Measurements from ENCODE around the gene IL31. TPM values are rescaled to one million over a fixed set of nuclear protein-coding genes. Genes with fewer than 3 reads are reported as not detected.

The IL31 gene
- total RNA-seq, 6 donors from 2014 or later = not detected

GRCh38 chr12:122133192-122133950 is 40.6 kb downstream of the IL31 start:
- ATAC-seq (ENCODE audit: low FRiP score in 2 of 2) (no peak), DNase-seq (no peak)
- H3K4me3 ChIP-seq = no peak overlapping the region
- no peaks in the 10 kb centered on the region for H3K9me3 ChIP-seq
- H3K27me3 ChIP-seq = no peaks in the 10 kb centered on the region
- peaks cover 40 to 96% (median 82%) of the 10 kb centered on the region in 4 donors for H3K36me3 ChIP-seq
- H3K4me1 ChIP-seq = no peaks in the 10 kb centered on the region
- no peak for TF ChIP-seq POLR2AphosphoS5 (IDR thresholded peaks at IDR 0.05)
- TF ChIP-seq EP300 (IDR thresholded peaks at IDR 0.05) = no peak
- TF ChIP-seq POLR2A (IDR thresholded peaks at IDR 0.05) = no peak
- TF ChIP-seq, protein P1, sequence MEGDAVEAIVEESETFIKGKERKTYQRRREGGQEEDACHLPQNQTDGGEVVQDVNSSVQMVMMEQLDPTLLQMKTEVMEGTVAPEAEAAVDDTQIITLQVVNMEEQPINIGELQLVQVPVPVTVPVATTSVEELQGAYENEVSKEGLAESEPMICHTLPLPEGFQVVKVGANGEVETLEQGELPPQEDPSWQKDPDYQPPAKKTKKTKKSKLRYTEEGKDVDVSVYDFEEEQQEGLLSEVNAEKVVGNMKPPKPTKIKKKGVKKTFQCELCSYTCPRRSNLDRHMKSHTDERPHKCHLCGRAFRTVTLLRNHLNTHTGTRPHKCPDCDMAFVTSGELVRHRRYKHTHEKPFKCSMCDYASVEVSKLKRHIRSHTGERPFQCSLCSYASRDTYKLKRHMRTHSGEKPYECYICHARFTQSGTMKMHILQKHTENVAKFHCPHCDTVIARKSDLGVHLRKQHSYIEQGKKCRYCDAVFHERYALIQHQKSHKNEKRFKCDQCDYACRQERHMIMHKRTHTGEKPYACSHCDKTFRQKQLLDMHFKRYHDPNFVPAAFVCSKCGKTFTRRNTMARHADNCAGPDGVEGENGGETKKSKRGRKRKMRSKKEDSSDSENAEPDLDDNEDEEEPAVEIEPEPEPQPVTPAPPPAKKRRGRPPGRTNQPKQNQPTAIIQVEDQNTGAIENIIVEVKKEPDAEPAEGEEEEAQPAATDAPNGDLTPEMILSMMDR (IDR thresholded peaks at IDR 0.05) = no peak
- WGBS, 2 donors = 80 to 81% methylated on average over 27 to 28 of the region's 28 CpGs
- no peak overlapping the region for H3K27ac ChIP-seq

DNA sequence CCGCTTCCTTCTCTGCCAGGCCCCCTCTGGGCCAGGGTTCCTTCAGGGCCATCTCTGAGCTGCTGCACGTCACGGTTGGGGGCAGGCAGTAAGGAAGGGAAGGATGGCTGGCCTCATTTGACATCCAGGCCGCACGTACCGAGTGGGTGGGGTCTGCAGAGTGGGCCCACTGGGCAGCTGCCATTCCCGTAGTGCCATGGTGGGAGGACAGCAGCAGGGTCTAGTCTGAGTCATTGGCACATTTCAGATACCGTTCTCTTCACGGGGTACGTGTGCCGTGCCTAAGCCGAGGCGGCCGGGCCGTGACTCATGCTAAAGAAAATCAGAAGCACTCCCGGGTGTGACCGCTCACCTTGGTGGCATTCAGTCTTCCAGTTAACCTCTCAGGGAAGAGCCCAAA is 43.9 kb downstream of the IL31 start:
- Histone ChIP-seq H3K36me3 (peaks cover 45 to 80% (median 70%) of the 10 kb centered on the region in 4 donors), H3K27ac (no peak overlapping the region), H3K4me3 (no peak overlapping the region), H3K4me1 (peaks cover 2 to 8% (median 5%) of the 10 kb centered on the region in 4 donors), H3K27me3 (no peaks in the 10 kb centered on the region), H3K9me3 (no peaks in the 10 kb centered on the region)
- TF ChIP-seq, protein P1 (IDR thresholded peaks at IDR 0.05) = no peak
- no peak for TF ChIP-seq POLR2AphosphoS5 (IDR thresholded peaks at IDR 0.05)
- TF ChIP-seq EP300 (IDR thresholded peaks at IDR 0.05) = no peak
- TF ChIP-seq POLR2A (IDR thresholded peaks at IDR 0.05) = no peak
- ATAC-seq (ENCODE audit: low FRiP score in 2 of 2) (no peak), DNase-seq (no peak)
- WGBS, 2 donors = 93 to 95% methylated on average over 12 to 17 of the region's 17 CpGs

GRCh38 chr12:122129131-122129530 is 44.9 kb downstream of the IL31 start:
- Histone ChIP-seq H3K4me1 (peaks cover 2 to 17% (median 8%) of the 10 kb centered on the region in 4 donors), H3K27me3 (no peaks in the 10 kb centered on the region), H3K9me3 (no peaks in the 10 kb centered on the region), H3K36me3 (peaks cover 45 to 70% (median 62%) of the 10 kb centered on the region in 4 donors), H3K4me3 (no peak overlapping the region), H3K27ac (no peak overlapping the region)
- ATAC-seq (ENCODE audit: low FRiP score in 2 of 2) (no peak), DNase-seq (no peak)
- WGBS, 2 donors = 94 to 96% methylated on average over 13 of the region's 13 CpGs
- no peak for TF ChIP-seq POLR2AphosphoS5 (IDR thresholded peaks at IDR 0.05)
- TF ChIP-seq, protein P1 (IDR thresholded peaks at IDR 0.05) = no peak
- TF ChIP-seq POLR2A (IDR thresholded peaks at IDR 0.05) = no peak
- no peak for TF ChIP-seq EP300 (IDR thresholded peaks at IDR 0.05)

DNA sequence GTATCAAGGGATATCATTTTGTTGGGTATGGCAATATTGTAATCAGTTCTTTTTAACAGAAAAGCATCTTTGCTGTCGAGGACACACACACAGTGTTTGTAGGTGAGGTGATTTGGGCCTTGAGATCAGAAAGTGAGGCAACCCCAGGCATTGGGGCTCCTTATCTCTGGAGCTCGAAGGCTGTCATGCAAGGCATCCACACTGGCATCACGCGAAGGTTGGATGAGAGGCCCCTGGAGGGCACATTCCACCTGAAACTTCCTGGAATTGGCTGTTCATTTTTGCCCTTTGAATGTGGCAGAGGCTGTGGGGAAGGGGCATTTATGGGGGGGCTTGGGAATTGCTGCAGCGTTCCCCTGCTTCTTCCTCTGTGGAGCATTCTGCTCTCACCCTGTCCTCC is 45.5 kb downstream of the IL31 start:
- H3K36me3 ChIP-seq = peaks cover 43 to 64% (median 56%) of the 10 kb centered on the region in 4 donors
- H3K4me1 ChIP-seq = peaks cover 5 to 19% (median 10%) of the 10 kb centered on the region in 4 donors

More for the DNA sequence above, 45.5 kb downstream of the IL31 start:
- Histone ChIP-seq H3K4me3 (no peak overlapping the region), H3K9me3 (no peaks in the 10 kb centered on the region), H3K27me3 (no peaks in the 10 kb centered on the region), H3K27ac (no peak overlapping the region)
- DNase-seq = no peak
- 91 to 93% methylated on average over 4 to 5 of the region's 5 CpGs for WGBS, 2 donors
- ATAC-seq (ENCODE audit: low FRiP score in 2 of 2) = no peak
- no peak for TF ChIP-seq POLR2A (IDR thresholded peaks at IDR 0.05)
- TF ChIP-seq POLR2AphosphoS5 (IDR thresholded peaks at IDR 0.05) = no peak
- no peak for TF ChIP-seq EP300 (IDR thresholded peaks at IDR 0.05)
- TF ChIP-seq, protein P1 (IDR thresholded peaks at IDR 0.05) = no peak

Measured in upper lobe of left lung (tissue), 6 donors.